22Rv1 (cell line): ENCODE results near the gene ODAD3.

Experiments
- ZFX ChIP-seq: fragments of 450-650 bp; IDR thresholded peaks from 2 replicates; pipeline ENCODE4 v1.6.1; 2017; ENCODE audit warnings: antibody characterized with exemption, borderline replicate concordance
- TF ChIP-seq, protein P1 (sequence below): fragments of 450-650 bp; IDR thresholded peaks from 2 replicates; pipeline ENCODE4 v1.5.1; 2017; ENCODE audit warnings: mild to moderate bottlenecking

- TF ChIP-seq, protein P1, sequence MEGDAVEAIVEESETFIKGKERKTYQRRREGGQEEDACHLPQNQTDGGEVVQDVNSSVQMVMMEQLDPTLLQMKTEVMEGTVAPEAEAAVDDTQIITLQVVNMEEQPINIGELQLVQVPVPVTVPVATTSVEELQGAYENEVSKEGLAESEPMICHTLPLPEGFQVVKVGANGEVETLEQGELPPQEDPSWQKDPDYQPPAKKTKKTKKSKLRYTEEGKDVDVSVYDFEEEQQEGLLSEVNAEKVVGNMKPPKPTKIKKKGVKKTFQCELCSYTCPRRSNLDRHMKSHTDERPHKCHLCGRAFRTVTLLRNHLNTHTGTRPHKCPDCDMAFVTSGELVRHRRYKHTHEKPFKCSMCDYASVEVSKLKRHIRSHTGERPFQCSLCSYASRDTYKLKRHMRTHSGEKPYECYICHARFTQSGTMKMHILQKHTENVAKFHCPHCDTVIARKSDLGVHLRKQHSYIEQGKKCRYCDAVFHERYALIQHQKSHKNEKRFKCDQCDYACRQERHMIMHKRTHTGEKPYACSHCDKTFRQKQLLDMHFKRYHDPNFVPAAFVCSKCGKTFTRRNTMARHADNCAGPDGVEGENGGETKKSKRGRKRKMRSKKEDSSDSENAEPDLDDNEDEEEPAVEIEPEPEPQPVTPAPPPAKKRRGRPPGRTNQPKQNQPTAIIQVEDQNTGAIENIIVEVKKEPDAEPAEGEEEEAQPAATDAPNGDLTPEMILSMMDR: no peak
- TF ChIP-seq ZFX: no peak
Observed at GRCh38 chr19:11458236-11458900, 23.4 kb upstream of the ODAD3 start.
